Amniotic epithelial cell (primary cell): ENCODE data around the gene NOTO.

Experiments
- DNase-seq: peaks from one replicate; pipeline ENCODE4 v3.0.0-alpha.2; 2010; ENCODE audit warnings: low read depth

The NOTO gene

GRCh38 chr2:73257425-73258125, 55.2 kb downstream of the NOTO start:
- no peak for DNase-seq

- DNase-seq = no peak
These were observed 56.0 kb downstream of the NOTO start for GRCh38 chr2:73258186-73258912.

GRCh38 chr2:73258913-73259215, 56.5 kb downstream of the NOTO start:
- DNase-seq = no peak

- no peak for DNase-seq
These were observed 56.9 kb downstream of the NOTO start for GRCh38 chr2:73259276-73259675.

- no peak for DNase-seq
These were observed 57.4 kb downstream of the NOTO start for GRCh38 chr2:73259704-73260337.

- peak; percentile 41 for DNase-seq
These were observed 58.1 kb downstream of the NOTO start for GRCh38 chr2:73260338-73260984.
